Vagina (tissue), 2 donors: ENCODE measurements around the gene CNOT4.

ENCODE experiments used
- POLR2A ChIP-seq, 2 donors: fragments of 450-650 bp; IDR thresholded peaks; one replicate each; pipeline ENCODE4 v1.6.1; 2017; ENCODE audit warnings: antibody characterized with exemption in 2 of 2, mild to moderate bottlenecking in 2 of 2, moderate library complexity in 2 of 2
- TF ChIP-seq, protein P1 (sequence below), 3 experiments: fragments of 450-650 bp in 2 of 3; fragments of 200-600 bp in 1 of 3; sonication (generic) in 1 of 3; IDR thresholded peaks; one replicate each; pipeline ENCODE4 v1.5.1; 2017 to 2019; ENCODE audit warnings: antibody characterized with exemption in 3 of 3, mild to moderate bottlenecking in 2 of 3, moderate library complexity in 2 of 3

- TF ChIP-seq POLR2A (IDR thresholded peaks at IDR 0.05): no peak
- TF ChIP-seq, protein P1, sequence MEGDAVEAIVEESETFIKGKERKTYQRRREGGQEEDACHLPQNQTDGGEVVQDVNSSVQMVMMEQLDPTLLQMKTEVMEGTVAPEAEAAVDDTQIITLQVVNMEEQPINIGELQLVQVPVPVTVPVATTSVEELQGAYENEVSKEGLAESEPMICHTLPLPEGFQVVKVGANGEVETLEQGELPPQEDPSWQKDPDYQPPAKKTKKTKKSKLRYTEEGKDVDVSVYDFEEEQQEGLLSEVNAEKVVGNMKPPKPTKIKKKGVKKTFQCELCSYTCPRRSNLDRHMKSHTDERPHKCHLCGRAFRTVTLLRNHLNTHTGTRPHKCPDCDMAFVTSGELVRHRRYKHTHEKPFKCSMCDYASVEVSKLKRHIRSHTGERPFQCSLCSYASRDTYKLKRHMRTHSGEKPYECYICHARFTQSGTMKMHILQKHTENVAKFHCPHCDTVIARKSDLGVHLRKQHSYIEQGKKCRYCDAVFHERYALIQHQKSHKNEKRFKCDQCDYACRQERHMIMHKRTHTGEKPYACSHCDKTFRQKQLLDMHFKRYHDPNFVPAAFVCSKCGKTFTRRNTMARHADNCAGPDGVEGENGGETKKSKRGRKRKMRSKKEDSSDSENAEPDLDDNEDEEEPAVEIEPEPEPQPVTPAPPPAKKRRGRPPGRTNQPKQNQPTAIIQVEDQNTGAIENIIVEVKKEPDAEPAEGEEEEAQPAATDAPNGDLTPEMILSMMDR (IDR thresholded peaks at IDR 0.05): no peak
These were observed 99.4 kb downstream of the CNOT4 start for GRCh38 chr7:135410543-135410942.
